ENCODE results near the gene POLRMT. TPM values are rescaled to one million over a fixed set of nuclear protein-coding genes. Genes with fewer than 3 reads are reported as not detected.
A peak's percentile ranks its signal among the peaks of the same experiment; 100 is the strongest.
"Not testable (repeated sequence)": the region's sequence is repeated elsewhere in the genome, so short reads cannot be mapped to it uniquely, and the experiment has no call there.

Gene POLRMT
- total RNA-seq, 1 donor from 2014 or later, result 29.0 TPM

GRCh38 chr19:676007-676338 lies 42.6 kb upstream of the POLRMT start:
- H3K4me3 ChIP-seq (ENCODE audit: low read depth, low read length), result peak overlapping the region; percentile 48

GRCh38 chr19:674282-675151 lies 41.2 kb upstream of the POLRMT start:
- H3K36me3 ChIP-seq (ENCODE audit: control insufficient read depth, insufficient read depth, low read length), result peaks cover 11% of the 10 kb centered on the region
- no peak for TF ChIP-seq CTCF (IDR thresholded peaks at IDR 0.05; ENCODE audit: insufficient read depth, low read length, severe bottlenecking)
- no peaks in the 10 kb centered on the region for H3K27me3 ChIP-seq (ENCODE audit: control insufficient read depth, insufficient read depth, low read length)
- no peak for DNase-seq (ENCODE audit: low read depth)
- FAIRE-seq, result no peak
- no peak overlapping the region for H3K4me3 ChIP-seq (ENCODE audit: low read depth, low read length)

More at GRCh38 chr19:676007-676338, 42.6 kb upstream of the POLRMT start:
- FAIRE-seq (no peak), DNase-seq (ENCODE audit: low read depth) (no peak)
- H3K27me3 ChIP-seq (ENCODE audit: control insufficient read depth, insufficient read depth, low read length), result no peaks in the 10 kb centered on the region
- no peak for TF ChIP-seq CTCF (IDR thresholded peaks at IDR 0.05; ENCODE audit: insufficient read depth, low read length, severe bottlenecking)
- H3K36me3 ChIP-seq (ENCODE audit: control insufficient read depth, insufficient read depth, low read length), result peaks cover 11% of the 10 kb centered on the region

GRCh38 chr19:670609-671075 lies 37.3 kb upstream of the POLRMT start:
- DNase-seq (ENCODE audit: low read depth) (no peak), FAIRE-seq (no peak)
- Histone ChIP-seq H3K4me3 (ENCODE audit: low read depth, low read length) (no peak overlapping the region), H3K27me3 (ENCODE audit: control insufficient read depth, insufficient read depth, low read length) (no peaks in the 10 kb centered on the region), H3K36me3 (ENCODE audit: control insufficient read depth, insufficient read depth, low read length) (no peaks in the 10 kb centered on the region)
- TF ChIP-seq CTCF (IDR thresholded peaks at IDR 0.05; ENCODE audit: insufficient read depth, low read length, severe bottlenecking), result no peak

GRCh38 chr19:668675-669434 lies 35.5 kb upstream of the POLRMT start:
- not testable (repeated sequence) for FAIRE-seq; H3K4me3 ChIP-seq (ENCODE audit: low read depth, low read length); H3K36me3 ChIP-seq (ENCODE audit: control insufficient read depth, insufficient read depth, low read length); H3K27me3 ChIP-seq (ENCODE audit: control insufficient read depth, insufficient read depth, low read length); DNase-seq (ENCODE audit: low read depth)

- not testable (repeated sequence) for DNase-seq (ENCODE audit: low read depth); H3K36me3 ChIP-seq (ENCODE audit: control insufficient read depth, insufficient read depth, low read length); H3K27me3 ChIP-seq (ENCODE audit: control insufficient read depth, insufficient read depth, low read length); H3K4me3 ChIP-seq (ENCODE audit: low read depth, low read length); FAIRE-seq
Measured at GRCh38 chr19:666985-667573, 33.7 kb upstream of the POLRMT start.

GRCh38 chr19:664913-665443 lies 31.6 kb upstream of the POLRMT start:
- FAIRE-seq, result no peak
- no peaks in the 10 kb centered on the region for H3K27me3 ChIP-seq (ENCODE audit: control insufficient read depth, insufficient read depth, low read length)
- TF ChIP-seq CTCF (IDR thresholded peaks at IDR 0.05; ENCODE audit: insufficient read depth, low read length, severe bottlenecking), result peak; percentile 95
- DNase-seq (ENCODE audit: low read depth), result peak; percentile 41
- no peak overlapping the region for H3K4me3 ChIP-seq (ENCODE audit: low read depth, low read length)
- peaks cover 2% of the 10 kb centered on the region for H3K36me3 ChIP-seq (ENCODE audit: control insufficient read depth, insufficient read depth, low read length)
